GM23338 (cell line): ENCODE results near the gene MITF. TPM values are rescaled to one million over a fixed set of nuclear protein-coding genes. Genes with fewer than 3 reads are reported as not detected.

Experiments
- ATAC-seq: fragments of 200-7000 bp; cut with Tn5 transposase; 3 replicates; pipeline ENCODE4 v1.9.1; 2020
- DNase-seq: peaks from one replicate; pipeline ENCODE4 v3.0.0-alpha.2; 2015; ENCODE audit warnings: low spot score
- H2AFZ ChIP-seq: fragments of 200-600 bp; sonication (generic); 2 replicates; pipeline ENCODE4 v1.8.0; 2016; ENCODE audit warnings: antibody characterized with exemption, mild to moderate bottlenecking, moderate library complexity
- H3F3A ChIP-seq: fragments of 200-600 bp; sonication (generic); replicated peaks from 2 replicates; pipeline ENCODE4 v1.8.0; 2017; ENCODE audit warnings: antibody characterized with exemption, mixed run types, low read depth
- H3K27ac ChIP-seq: fragments of 200-600 bp; sonication (generic); 2 replicates; pipeline ENCODE4 v1.6.1; 2016; ENCODE audit warnings: low read depth
- H3K27me3 ChIP-seq: fragments of 200-600 bp; sonication (generic); 2 replicates; pipeline ENCODE4 v1.8.0; 2016; ENCODE audit warnings: mild to moderate bottlenecking, mixed run types, moderate library complexity; ENCODE audit not compliant: insufficient read depth
- H3K36me3 ChIP-seq: fragments of 200-600 bp; sonication (generic); 2 replicates; pipeline ENCODE4 v1.8.0; 2016; ENCODE audit warnings: mild to moderate bottlenecking; ENCODE audit not compliant: insufficient read depth
- H3K4me1 ChIP-seq: fragments of 200-600 bp; sonication (generic); 2 replicates; pipeline ENCODE4 v1.8.0; 2016; ENCODE audit warnings: mild to moderate bottlenecking, moderate library complexity; ENCODE audit not compliant: insufficient read depth
- H3K4me2 ChIP-seq: fragments of 200-600 bp; sonication (generic); 2 replicates; pipeline ENCODE4 v1.7.1; 2017; ENCODE audit warnings: mixed run types
- H3K4me3 ChIP-seq: fragments of 200-600 bp; sonication (generic); 2 replicates; pipeline ENCODE4 v1.6.1; 2016; ENCODE audit warnings: mixed run types
- H3K79me2 ChIP-seq: fragments of 200-600 bp; sonication (generic); replicated peaks from 2 replicates; pipeline ENCODE4 v1.8.0; 2017; ENCODE audit warnings: mild to moderate bottlenecking; ENCODE audit not compliant: insufficient read depth
- H3K9me2 ChIP-seq: fragments of 200-600 bp; sonication (generic); 2 replicates; pipeline ENCODE4 v1.8.0; 2017; ENCODE audit not compliant: insufficient read depth
- H4K20me1 ChIP-seq: fragments of 200-600 bp; sonication (generic); replicated peaks from 2 replicates; pipeline ENCODE4 v1.8.0; 2017; ENCODE audit warnings: mild to moderate bottlenecking; ENCODE audit not compliant: insufficient read depth
- H3K27ac Mint-ChIP-seq: 2 replicates; pipeline ENCODE4 v1.8.0; 2020; ENCODE audit warnings: inconsistent platforms, mild to moderate bottlenecking, moderate library complexity, mixed read lengths
- H3K27me3 Mint-ChIP-seq: 3 replicates; pipeline ENCODE4 v1.8.0; 2022; ENCODE audit warnings: low read depth, mild to moderate bottlenecking, moderate library complexity, mixed read lengths, inconsistent platforms; ENCODE audit not compliant: insufficient read depth, poor library complexity
- H3K36me3 Mint-ChIP-seq: 3 replicates; pipeline ENCODE4 v1.8.0; 2021; ENCODE audit warnings: low read depth, mild to moderate bottlenecking, inconsistent platforms, moderate library complexity, mixed read lengths
- H3K4me1 Mint-ChIP-seq: 3 replicates; pipeline ENCODE4 v1.8.0; 2020; ENCODE audit warnings: mild to moderate bottlenecking, inconsistent platforms, mixed read lengths
- H3K4me3 Mint-ChIP-seq: 3 replicates; pipeline ENCODE4 v1.8.0; 2021; ENCODE audit warnings: moderate library complexity, mild to moderate bottlenecking, inconsistent platforms, mixed read lengths
- H3K9me3 Mint-ChIP-seq: 3 replicates; pipeline ENCODE4 v1.8.0; 2020; ENCODE audit warnings: moderate library complexity, mild to moderate bottlenecking, inconsistent platforms, mixed read lengths
- CREB1 ChIP-seq: fragments of 250-450 bp; sonication (Bioruptor Pico); IDR thresholded peaks from 2 replicates; pipeline ENCODE4 v1.5.0; 2020; ENCODE audit warnings: low read depth, mild to moderate bottlenecking, moderate library complexity
- CTCF ChIP-seq, 2 experiments: fragments of 200-600 bp in 1 of 2; sonication (generic) in 1 of 2; conservative IDR thresholded peaks; 2 replicates each; pipeline versions ENCODE4 v1.5.1 to v1.6.1; 2016 to 2017; ENCODE audit warnings: antibody characterized with exemption in 2 of 2, low read depth in 2 of 2, mild to moderate bottlenecking in 2 of 2, moderate library complexity in 1 of 2
- ETS1 ChIP-seq: IDR thresholded peaks from 2 replicates; pipeline ENCODE4 v1.6.1; 2016; ENCODE audit warnings: antibody characterized with exemption
- EZH2 ChIP-seq: fragments of 200-600 bp; sonication (generic); IDR thresholded peaks from one replicate; pipeline ENCODE4 v1.8.0; 2017; ENCODE audit warnings: antibody characterized with exemption, mild to moderate bottlenecking, low read depth; ENCODE audit not compliant: unreplicated experiment
- polyA plus RNA-seq: library from polyadenylated mRNA; unstranded; fragments of >200 nt; fragmentation: Nextera tagmentation; extraction: Ambion mirVana; gene quantifications from 2 replicates; pipeline ENCODE4 v1.2.1, GENCODE V29; 2016
- total RNA-seq: library from RNA; depleted of rRNA; stranded (reverse); fragments of >200 nt; shearing (Covaris generic); gene quantifications from 2 replicates; pipeline ENCODE4 v1.2.3, GENCODE V29; 2014
- TF ChIP-seq, protein P1 (sequence below): fragments of 250-450 bp; sonication (Bioruptor Pico); IDR thresholded peaks from 2 replicates; pipeline ENCODE4 v1.5.0; 2020; ENCODE audit warnings: mild to moderate bottlenecking, moderate library complexity
- TF ChIP-seq, protein P2 (sequence below): IDR thresholded peaks from one replicate; pipeline ENCODE4 v1.6.1; 2018; ENCODE audit warnings: antibody characterized with exemption; ENCODE audit not compliant: unreplicated experiment

The MITF gene
- total and polyA plus RNA-seq, 2 experiments from 2014 or later = 1.9 to 2.4 TPM

DNA sequence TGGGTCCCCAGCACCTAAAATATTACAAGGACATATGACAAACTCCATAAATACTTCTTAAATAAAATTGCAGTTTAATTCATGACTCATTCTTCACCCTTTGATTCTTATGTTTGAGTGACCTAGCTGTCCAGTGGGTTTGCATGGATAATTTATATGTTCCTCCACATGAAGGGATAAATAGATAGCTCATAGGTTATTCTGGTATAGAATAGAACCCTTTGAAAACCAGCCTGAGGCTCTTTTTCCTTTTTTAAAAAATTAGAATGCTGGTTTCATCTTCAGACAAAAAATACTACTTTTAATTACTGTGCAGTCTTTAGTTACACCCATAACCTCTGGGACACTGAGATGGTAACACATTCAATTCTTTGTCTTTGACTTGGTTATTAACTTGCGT, 163.1 kb downstream of the MITF start:
- no peak for DNase-seq
- Histone ChIP-seq H3K4me1 (no peaks in the 10 kb centered on the region), H4K20me1 (no peaks in the 10 kb centered on the region), H3K4me3 (no peak overlapping the region), H3K27me3 (no peaks in the 10 kb centered on the region), H3K79me2 (no peaks in the 10 kb centered on the region), H3K4me2 (no peak overlapping the region), H3K27ac (no peak overlapping the region), H3K9me2 (no peaks in the 10 kb centered on the region), H2AFZ (no peak overlapping the region), H3F3A (no peaks in the 10 kb centered on the region), H3K36me3 (no peaks in the 10 kb centered on the region)
- no peak overlapping the region for H3K4me3 Mint-ChIP-seq
- no peaks in the 10 kb centered on the region for H3K36me3 Mint-ChIP-seq
- H3K9me3 Mint-ChIP-seq = no peaks in the 10 kb centered on the region
- no peak for ATAC-seq
- H3K4me1 Mint-ChIP-seq = peaks cover 3% of the 10 kb centered on the region; the same call in 1 of the 3 replicates
- H3K27me3 Mint-ChIP-seq = no peaks in the 10 kb centered on the region
- H3K27ac Mint-ChIP-seq = no peak overlapping the region
- TF ChIP-seq ETS1 = no peak
- TF ChIP-seq, protein P1, sequence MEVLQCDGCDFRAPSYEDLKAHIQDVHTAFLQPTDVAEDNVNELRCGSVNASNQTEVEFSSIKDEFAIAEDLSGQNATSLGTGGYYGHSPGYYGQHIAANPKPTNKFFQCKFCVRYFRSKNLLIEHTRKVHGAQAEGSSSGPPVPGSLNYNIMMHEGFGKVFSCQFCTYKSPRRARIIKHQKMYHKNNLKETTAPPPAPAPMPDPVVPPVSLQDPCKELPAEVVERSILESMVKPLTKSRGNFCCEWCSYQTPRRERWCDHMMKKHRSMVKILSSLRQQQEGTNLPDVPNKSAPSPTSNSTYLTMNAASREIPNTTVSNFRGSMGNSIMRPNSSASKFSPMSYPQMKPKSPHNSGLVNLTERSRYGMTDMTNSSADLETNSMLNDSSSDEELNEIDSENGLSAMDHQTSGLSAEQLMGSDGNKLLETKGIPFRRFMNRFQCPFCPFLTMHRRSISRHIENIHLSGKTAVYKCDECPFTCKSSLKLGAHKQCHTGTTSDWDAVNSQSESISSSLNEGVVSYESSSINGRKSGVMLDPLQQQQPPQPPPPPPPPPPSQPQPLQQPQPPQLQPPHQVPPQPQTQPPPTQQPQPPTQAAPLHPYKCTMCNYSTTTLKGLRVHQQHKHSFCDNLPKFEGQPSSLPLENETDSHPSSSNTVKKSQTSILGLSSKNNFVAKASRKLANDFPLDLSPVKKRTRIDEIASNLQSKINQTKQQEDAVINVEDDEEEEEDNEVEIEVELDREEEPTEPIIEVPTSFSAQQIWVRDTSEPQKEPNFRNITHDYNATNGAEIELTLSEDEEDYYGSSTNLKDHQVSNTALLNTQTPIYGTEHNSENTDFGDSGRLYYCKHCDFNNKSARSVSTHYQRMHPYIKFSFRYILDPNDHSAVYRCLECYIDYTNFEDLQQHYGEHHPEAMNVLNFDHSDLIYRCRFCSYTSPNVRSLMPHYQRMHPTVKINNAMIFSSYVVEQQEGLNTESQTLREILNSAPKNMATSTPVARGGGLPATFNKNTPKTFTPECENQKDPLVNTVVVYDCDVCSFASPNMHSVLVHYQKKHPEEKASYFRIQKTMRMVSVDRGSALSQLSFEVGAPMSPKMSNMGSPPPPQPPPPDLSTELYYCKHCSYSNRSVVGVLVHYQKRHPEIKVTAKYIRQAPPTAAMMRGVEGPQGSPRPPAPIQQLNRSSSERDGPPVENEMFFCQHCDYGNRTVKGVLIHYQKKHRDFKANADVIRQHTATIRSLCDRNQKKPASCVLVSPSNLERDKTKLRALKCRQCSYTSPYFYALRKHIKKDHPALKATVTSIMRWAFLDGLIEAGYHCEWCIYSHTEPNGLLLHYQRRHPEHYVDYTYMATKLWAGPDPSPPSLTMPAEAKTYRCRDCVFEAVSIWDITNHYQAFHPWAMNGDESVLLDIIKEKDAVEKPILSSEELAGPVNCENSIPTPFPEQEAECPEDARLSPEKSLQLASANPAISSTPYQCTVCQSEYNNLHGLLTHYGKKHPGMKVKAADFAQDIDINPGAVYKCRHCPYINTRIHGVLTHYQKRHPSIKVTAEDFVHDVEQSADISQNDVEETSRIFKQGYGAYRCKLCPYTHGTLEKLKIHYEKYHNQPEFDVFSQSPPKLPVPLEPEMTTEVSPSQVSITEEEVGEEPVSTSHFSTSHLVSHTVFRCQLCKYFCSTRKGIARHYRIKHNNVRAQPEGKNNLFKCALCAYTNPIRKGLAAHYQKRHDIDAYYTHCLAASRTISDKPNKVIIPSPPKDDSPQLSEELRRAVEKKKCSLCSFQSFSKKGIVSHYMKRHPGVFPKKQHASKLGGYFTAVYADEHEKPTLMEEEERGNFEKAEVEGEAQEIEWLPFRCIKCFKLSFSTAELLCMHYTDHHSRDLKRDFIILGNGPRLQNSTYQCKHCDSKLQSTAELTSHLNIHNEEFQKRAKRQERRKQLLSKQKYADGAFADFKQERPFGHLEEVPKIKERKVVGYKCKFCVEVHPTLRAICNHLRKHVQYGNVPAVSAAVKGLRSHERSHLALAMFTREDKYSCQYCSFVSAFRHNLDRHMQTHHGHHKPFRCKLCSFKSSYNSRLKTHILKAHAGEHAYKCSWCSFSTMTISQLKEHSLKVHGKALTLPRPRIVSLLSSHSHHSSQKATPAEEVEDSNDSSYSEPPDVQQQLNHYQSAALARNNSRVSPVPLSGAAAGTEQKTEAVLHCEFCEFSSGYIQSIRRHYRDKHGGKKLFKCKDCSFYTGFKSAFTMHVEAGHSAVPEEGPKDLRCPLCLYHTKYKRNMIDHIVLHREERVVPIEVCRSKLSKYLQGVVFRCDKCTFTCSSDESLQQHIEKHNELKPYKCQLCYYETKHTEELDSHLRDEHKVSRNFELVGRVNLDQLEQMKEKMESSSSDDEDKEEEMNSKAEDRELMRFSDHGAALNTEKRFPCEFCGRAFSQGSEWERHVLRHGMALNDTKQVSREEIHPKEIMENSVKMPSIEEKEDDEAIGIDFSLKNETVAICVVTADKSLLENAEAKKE (CRISPR knock-in tag) = no peak
- TF ChIP-seq CTCF (conservative IDR thresholded peaks at IDR 0.05; ENCODE audit: low read depth in 2 of 2) = no peak
- TF ChIP-seq CREB1 = no peak
- TF ChIP-seq, protein P2, sequence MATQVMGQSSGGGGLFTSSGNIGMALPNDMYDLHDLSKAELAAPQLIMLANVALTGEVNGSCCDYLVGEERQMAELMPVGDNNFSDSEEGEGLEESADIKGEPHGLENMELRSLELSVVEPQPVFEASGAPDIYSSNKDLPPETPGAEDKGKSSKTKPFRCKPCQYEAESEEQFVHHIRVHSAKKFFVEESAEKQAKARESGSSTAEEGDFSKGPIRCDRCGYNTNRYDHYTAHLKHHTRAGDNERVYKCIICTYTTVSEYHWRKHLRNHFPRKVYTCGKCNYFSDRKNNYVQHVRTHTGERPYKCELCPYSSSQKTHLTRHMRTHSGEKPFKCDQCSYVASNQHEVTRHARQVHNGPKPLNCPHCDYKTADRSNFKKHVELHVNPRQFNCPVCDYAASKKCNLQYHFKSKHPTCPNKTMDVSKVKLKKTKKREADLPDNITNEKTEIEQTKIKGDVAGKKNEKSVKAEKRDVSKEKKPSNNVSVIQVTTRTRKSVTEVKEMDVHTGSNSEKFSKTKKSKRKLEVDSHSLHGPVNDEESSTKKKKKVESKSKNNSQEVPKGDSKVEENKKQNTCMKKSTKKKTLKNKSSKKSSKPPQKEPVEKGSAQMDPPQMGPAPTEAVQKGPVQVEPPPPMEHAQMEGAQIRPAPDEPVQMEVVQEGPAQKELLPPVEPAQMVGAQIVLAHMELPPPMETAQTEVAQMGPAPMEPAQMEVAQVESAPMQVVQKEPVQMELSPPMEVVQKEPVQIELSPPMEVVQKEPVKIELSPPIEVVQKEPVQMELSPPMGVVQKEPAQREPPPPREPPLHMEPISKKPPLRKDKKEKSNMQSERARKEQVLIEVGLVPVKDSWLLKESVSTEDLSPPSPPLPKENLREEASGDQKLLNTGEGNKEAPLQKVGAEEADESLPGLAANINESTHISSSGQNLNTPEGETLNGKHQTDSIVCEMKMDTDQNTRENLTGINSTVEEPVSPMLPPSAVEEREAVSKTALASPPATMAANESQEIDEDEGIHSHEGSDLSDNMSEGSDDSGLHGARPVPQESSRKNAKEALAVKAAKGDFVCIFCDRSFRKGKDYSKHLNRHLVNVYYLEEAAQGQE = no peak
- TF ChIP-seq EZH2 = no peak
